ENCODE measurements around the gene RTN4R.

The RTN4R gene

DNA sequence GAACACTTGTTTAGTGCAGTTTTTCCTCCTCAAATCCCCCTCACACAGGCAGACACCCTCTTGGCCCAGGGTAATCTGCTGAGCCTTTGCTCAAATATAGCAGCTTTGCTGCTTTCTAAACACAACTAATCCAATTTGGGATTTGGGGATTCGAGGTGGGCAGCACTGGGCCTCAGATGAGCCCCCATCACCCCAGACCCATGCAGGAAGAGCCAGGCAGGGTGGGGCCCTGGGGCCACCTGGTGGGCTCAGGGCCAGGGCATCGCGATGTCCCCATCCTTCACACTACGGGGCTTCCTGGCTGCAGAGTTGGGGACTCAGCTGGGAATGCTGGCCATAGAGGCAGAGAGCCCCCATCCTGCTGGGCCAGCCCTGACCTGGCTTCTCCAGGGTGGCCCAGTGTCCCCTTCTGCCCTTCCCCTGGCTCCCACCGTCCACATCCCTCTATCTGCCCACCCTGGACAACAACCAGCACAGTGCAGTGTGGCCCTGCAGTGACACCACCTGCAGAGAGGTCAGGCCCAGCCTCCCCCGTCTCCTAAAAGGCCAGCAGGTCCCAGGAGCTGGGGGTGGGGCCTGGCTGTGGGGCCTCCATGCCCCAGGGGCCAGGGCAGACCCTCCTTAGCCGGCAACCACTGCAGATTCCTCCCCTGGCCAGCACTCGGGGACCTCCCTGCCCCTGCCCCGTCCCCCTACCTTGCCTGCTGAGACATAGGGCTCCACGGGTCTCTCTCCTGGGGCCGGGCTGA is 60.7 kb downstream of the RTN4R start:
- Histone ChIP-seq H3K4me3 (ENCODE audit: low read length, poor library complexity, severe bottlenecking) (peak overlapping the region; percentile 95), H3K9me2 (replicated peaks; ENCODE audit: low read depth, low read length) (no peaks in the 10 kb centered on the region), H3K79me2 (ENCODE audit: insufficient read depth, low read length) (peaks cover 15% of the 10 kb centered on the region; the same call in 1 of the 2 replicates), H3K27me3 (ENCODE audit: insufficient read depth, low read length, poor library complexity, severe bottlenecking) (no peaks in the 10 kb centered on the region), H3K36me3 (ENCODE audit: insufficient read depth, low read length) (no peaks in the 10 kb centered on the region), H3K4me2 (ENCODE audit: low read depth, low read length, poor library complexity, severe bottlenecking) (peak overlapping the region; percentile 89), H3K9ac (ENCODE audit: low read depth, low read length, poor library complexity, severe bottlenecking) (peak overlapping the region; percentile 88), H3K9me3 (ENCODE audit: insufficient read depth, low read depth, low read length) (no peaks in the 10 kb centered on the region), H4K20me1 (ENCODE audit: insufficient read depth, low read length, poor library complexity, severe bottlenecking) (no peaks in the 10 kb centered on the region), H2AFZ (ENCODE audit: low read length) (no peak overlapping the region), H3K4me1 (ENCODE audit: insufficient read depth, low read length, poor library complexity, severe bottlenecking) (peaks cover 20% of the 10 kb centered on the region), H3F3A (ENCODE audit: low read depth) (no peaks in the 10 kb centered on the region)
- TF ChIP-seq EZH2phosphoT487 (IDR thresholded peaks at IDR 0.05; ENCODE audit: borderline replicate concordance) = no peak
- TF ChIP-seq, protein P1, sequence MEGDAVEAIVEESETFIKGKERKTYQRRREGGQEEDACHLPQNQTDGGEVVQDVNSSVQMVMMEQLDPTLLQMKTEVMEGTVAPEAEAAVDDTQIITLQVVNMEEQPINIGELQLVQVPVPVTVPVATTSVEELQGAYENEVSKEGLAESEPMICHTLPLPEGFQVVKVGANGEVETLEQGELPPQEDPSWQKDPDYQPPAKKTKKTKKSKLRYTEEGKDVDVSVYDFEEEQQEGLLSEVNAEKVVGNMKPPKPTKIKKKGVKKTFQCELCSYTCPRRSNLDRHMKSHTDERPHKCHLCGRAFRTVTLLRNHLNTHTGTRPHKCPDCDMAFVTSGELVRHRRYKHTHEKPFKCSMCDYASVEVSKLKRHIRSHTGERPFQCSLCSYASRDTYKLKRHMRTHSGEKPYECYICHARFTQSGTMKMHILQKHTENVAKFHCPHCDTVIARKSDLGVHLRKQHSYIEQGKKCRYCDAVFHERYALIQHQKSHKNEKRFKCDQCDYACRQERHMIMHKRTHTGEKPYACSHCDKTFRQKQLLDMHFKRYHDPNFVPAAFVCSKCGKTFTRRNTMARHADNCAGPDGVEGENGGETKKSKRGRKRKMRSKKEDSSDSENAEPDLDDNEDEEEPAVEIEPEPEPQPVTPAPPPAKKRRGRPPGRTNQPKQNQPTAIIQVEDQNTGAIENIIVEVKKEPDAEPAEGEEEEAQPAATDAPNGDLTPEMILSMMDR (conservative IDR thresholded peaks at IDR 0.05; ENCODE audit: low read length) = no peak

DNA sequence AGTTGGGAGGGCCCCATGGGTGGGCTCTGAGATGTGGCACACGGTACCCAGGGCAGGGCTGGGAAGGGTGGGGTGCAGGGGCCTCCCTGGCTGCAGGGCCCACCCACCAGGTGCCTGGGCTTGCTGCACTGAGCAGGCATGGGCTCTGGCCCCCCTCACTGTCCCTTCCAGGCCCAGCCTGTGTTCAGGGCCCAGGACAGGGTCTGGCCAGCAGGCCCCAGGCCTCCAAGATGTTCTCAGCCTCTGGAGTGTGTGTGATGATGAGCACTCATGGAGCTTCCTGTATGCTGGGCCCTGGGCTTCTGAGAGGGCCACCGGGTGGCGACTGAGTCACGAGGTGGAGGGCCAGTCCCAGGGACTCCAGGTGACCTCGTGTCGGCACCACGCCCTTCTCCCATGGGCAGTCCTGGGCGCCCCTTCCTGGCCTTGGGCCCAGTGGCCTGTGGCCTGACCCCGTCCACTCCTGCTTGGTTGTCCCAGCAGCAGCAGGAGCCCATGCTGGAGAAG is 61.4 kb downstream of the RTN4R start:
- H3K4me2 ChIP-seq (ENCODE audit: low read depth, low read length, poor library complexity, severe bottlenecking) = peak overlapping the region; percentile 89
- H3K79me2 ChIP-seq (ENCODE audit: insufficient read depth, low read length) = peaks cover 15% of the 10 kb centered on the region; the same call in 1 of the 2 replicates
- H4K20me1 ChIP-seq (ENCODE audit: insufficient read depth, low read length, poor library complexity, severe bottlenecking) = no peaks in the 10 kb centered on the region
- no peaks in the 10 kb centered on the region for H3F3A ChIP-seq (ENCODE audit: low read depth)
- H3K9me2 ChIP-seq (replicated peaks; ENCODE audit: low read depth, low read length) = no peaks in the 10 kb centered on the region
- H3K4me3 ChIP-seq (ENCODE audit: low read length, poor library complexity, severe bottlenecking) = peak overlapping the region; percentile 95
- H3K9ac ChIP-seq (ENCODE audit: low read depth, low read length, poor library complexity, severe bottlenecking) = peak overlapping the region; percentile 88
- no peaks in the 10 kb centered on the region for H3K27me3 ChIP-seq (ENCODE audit: insufficient read depth, low read length, poor library complexity, severe bottlenecking)
- H3K9me3 ChIP-seq (ENCODE audit: insufficient read depth, low read depth, low read length) = no peaks in the 10 kb centered on the region
- H3K36me3 ChIP-seq (ENCODE audit: insufficient read depth, low read length) = no peaks in the 10 kb centered on the region
- peak overlapping the region; percentile 70; the same call in 1 of the 2 replicates for H2AFZ ChIP-seq (ENCODE audit: low read length)
- TF ChIP-seq EZH2phosphoT487 (IDR thresholded peaks at IDR 0.05; ENCODE audit: borderline replicate concordance) = no peak
- TF ChIP-seq, protein P1 (conservative IDR thresholded peaks at IDR 0.05; ENCODE audit: low read length) = peak; percentile 13; the same call in 1 of the 2 replicates
- H3K4me1 ChIP-seq (ENCODE audit: insufficient read depth, low read length, poor library complexity, severe bottlenecking) = peaks cover 20% of the 10 kb centered on the region

DNA sequence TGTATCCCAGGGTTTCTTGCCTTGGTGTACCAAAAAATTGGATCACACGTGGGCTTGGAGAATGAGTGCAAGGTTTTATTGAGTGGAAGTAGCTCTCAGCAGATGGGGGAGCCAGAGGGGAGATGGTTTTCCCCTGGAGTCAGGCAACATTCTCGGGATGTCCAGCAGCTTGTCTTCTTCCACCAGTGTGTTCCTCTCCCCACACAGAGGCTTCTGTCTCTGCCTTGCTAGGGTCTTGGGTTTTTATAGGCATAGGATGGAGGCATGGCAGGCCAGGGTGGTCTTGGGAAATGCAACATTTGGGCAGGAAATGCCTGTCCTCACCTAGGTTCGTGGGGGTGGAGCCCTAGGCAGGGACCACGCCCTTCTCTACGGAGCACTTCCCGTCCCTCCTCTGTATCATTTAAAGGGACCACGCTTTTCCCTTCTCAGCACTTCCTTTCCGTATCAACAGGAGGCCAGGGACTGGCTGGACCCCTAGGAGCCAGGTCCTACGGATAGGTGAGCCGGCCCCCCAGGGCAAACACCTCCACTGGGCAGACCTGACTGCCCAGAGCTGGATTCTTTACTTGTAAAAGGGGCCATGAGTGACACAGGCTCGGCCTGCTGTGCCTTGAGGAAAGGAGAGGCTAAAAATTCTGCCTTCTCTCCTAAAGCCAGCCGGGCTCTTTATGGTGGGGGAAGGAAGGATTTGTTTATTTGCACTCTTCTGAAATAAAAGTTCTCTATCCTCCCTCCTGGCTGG is 62.0 kb downstream of the RTN4R start:
- no peaks in the 10 kb centered on the region for H3K27me3 ChIP-seq (ENCODE audit: insufficient read depth, low read length, poor library complexity, severe bottlenecking)
- H3K79me2 ChIP-seq (ENCODE audit: insufficient read depth, low read length) = peaks cover 15% of the 10 kb centered on the region; the same call in 1 of the 2 replicates
- H3K9me2 ChIP-seq (replicated peaks; ENCODE audit: low read depth, low read length) = no peaks in the 10 kb centered on the region
- H3F3A ChIP-seq (ENCODE audit: low read depth) = no peaks in the 10 kb centered on the region
- peak overlapping the region; percentile 70; the same call in 1 of the 2 replicates for H2AFZ ChIP-seq (ENCODE audit: low read length)
- H4K20me1 ChIP-seq (ENCODE audit: insufficient read depth, low read length, poor library complexity, severe bottlenecking) = no peaks in the 10 kb centered on the region
- H3K9ac ChIP-seq (ENCODE audit: low read depth, low read length, poor library complexity, severe bottlenecking) = peak overlapping the region; percentile 88
- peak overlapping the region; percentile 95 for H3K4me3 ChIP-seq (ENCODE audit: low read length, poor library complexity, severe bottlenecking)
- H3K4me1 ChIP-seq (ENCODE audit: insufficient read depth, low read length, poor library complexity, severe bottlenecking) = peaks cover 20% of the 10 kb centered on the region
- TF ChIP-seq EZH2phosphoT487 (IDR thresholded peaks at IDR 0.05; ENCODE audit: borderline replicate concordance) = no peak
- H3K36me3 ChIP-seq (ENCODE audit: insufficient read depth, low read length) = no peaks in the 10 kb centered on the region
- H3K9me3 ChIP-seq (ENCODE audit: insufficient read depth, low read depth, low read length) = no peaks in the 10 kb centered on the region
- H3K4me2 ChIP-seq (ENCODE audit: low read depth, low read length, poor library complexity, severe bottlenecking) = peak overlapping the region; percentile 89

Data from Loucy (cell line).